Calu3 (cell line): ENCODE results near the gene MYO10. TPM values are rescaled to one million over a fixed set of nuclear protein-coding genes. Genes with fewer than 3 reads are reported as not detected.

Experiments used
- BruUV-seq: library from RNA; stranded (reverse); fragments of 400-500 nt; replicated peaks from 2 replicates; lab custom pipeline; 2021; lab: Mats Ljungman, UMichigan
- CTCF ChIA-PET: fragments of 300-600 bp; sonication (Branson Sonifier 250); formaldehyde crosslinking; loops from one replicate; lab custom pipeline; 2022; ENCODE audit warnings: antibody characterized with exemption; lab: Charles Lee
- DNase-seq: peaks from one replicate; pipeline ENCODE4 v3.0.0; 2022
- H3K27ac Mint-ChIP-seq: one replicate; pipeline ENCODE4 v1.8.0; 2022; ENCODE audit warnings: mixed read lengths; ENCODE audit not compliant: unreplicated experiment
- H3K27me3 Mint-ChIP-seq: one replicate; pipeline ENCODE4 v1.8.0; 2022; ENCODE audit warnings: mixed read lengths; ENCODE audit not compliant: unreplicated experiment
- H3K36me3 Mint-ChIP-seq: one replicate; pipeline ENCODE4 v1.8.0; 2022; ENCODE audit warnings: mild to moderate bottlenecking, moderate library complexity, mixed read lengths; ENCODE audit not compliant: insufficient read depth, unreplicated experiment
- H3K4me1 Mint-ChIP-seq: one replicate; pipeline ENCODE4 v1.8.0; 2022; ENCODE audit warnings: mild to moderate bottlenecking, low read depth, mixed read lengths; ENCODE audit not compliant: unreplicated experiment
- H3K4me3 Mint-ChIP-seq: one replicate; pipeline ENCODE4 v1.8.0; 2022; ENCODE audit warnings: mild to moderate bottlenecking, low read depth, moderate library complexity, mixed read lengths; ENCODE audit not compliant: unreplicated experiment
- H3K9me3 Mint-ChIP-seq: one replicate; pipeline ENCODE4 v1.8.0; 2022; ENCODE audit warnings: low read depth, mixed read lengths; ENCODE audit not compliant: unreplicated experiment
- intact Hi-C: fragments of 100-400 bp; cut with micrococcal nuclease; formaldehyde crosslinking; loops from one replicate; pipeline ENCODE4 v1.10.0; 2022; ENCODE audit not compliant: unreplicated experiment
- total RNA-seq: library from RNA; stranded (reverse); gene quantifications from 2 replicates; pipeline ENCODE4 v1.2.3, GENCODE V29; 2022
- TF ChIP-seq, protein P1 (sequence below): fragments of 200-600 bp; IDR thresholded peaks from one replicate; pipeline ENCODE4 v1.8.0; 2022; ENCODE audit warnings: antibody characterized with exemption; ENCODE audit not compliant: unreplicated experiment

Gene MYO10
- total RNA-seq, 1 experiment from 2014 or later: 101 TPM

DNA sequence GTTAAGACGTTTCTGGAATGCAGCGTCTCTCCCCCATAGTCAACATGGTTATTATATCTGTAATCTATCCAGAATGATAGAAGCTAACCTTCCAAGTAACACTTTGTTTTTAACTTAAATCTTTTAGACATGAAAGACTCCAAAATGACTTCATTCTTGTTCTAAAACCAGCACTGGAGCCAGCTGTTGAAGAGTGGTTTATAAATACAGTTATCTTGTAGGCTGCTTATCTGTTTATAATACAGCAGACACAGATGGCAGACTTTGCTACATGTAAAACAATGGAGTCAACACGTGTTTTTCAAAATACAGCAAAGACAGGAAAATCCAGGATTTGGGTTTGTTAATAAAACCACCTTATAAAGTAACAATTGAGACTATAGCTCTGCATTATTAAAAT is 270.5 kb downstream of the MYO10 start:
- TF ChIP-seq, protein P1, sequence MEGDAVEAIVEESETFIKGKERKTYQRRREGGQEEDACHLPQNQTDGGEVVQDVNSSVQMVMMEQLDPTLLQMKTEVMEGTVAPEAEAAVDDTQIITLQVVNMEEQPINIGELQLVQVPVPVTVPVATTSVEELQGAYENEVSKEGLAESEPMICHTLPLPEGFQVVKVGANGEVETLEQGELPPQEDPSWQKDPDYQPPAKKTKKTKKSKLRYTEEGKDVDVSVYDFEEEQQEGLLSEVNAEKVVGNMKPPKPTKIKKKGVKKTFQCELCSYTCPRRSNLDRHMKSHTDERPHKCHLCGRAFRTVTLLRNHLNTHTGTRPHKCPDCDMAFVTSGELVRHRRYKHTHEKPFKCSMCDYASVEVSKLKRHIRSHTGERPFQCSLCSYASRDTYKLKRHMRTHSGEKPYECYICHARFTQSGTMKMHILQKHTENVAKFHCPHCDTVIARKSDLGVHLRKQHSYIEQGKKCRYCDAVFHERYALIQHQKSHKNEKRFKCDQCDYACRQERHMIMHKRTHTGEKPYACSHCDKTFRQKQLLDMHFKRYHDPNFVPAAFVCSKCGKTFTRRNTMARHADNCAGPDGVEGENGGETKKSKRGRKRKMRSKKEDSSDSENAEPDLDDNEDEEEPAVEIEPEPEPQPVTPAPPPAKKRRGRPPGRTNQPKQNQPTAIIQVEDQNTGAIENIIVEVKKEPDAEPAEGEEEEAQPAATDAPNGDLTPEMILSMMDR: no peak
- Mint-ChIP-seq H3K27ac (no peak overlapping the region), H3K4me3 (no peak overlapping the region), H3K36me3 (peaks cover 74% of the 10 kb centered on the region), H3K4me1 (no peaks in the 10 kb centered on the region), H3K27me3 (no peaks in the 10 kb centered on the region), H3K9me3 (no peaks in the 10 kb centered on the region)
- intact Hi-C loops: no loop called here
- BruUV-seq: TSS peak; percentile 47
- CTCF ChIA-PET: no interaction called here
- no peak for DNase-seq

DNA sequence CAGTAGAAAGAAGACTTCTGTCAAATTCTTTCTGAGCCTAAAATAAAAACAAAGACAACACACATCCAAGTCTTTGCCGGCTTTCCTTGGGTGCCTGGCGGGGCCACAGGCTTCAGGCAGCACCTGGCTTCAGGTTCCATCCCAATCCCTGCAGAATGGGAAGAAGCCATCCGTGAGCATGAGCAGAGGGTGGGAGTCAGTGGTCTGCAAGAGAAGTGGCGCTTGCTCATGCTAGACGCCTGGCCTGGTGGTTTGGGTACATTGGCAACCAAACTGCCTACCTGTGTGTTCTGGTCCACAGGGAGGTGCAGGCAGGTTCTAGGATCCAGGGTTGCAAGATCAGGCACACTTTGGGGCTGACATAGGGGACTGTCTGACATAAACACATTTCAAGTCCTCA is 271.7 kb downstream of the MYO10 start:
- H3K4me3 Mint-ChIP-seq: no peak overlapping the region
- no peak for DNase-seq
- CTCF ChIA-PET: no interaction called here
- peaks cover 68% of the 10 kb centered on the region for H3K36me3 Mint-ChIP-seq
- H3K27ac Mint-ChIP-seq: no peak overlapping the region
- no peaks in the 10 kb centered on the region for H3K27me3 Mint-ChIP-seq
- BruUV-seq: no TSS peak
- no peaks in the 10 kb centered on the region for H3K9me3 Mint-ChIP-seq
- no peaks in the 10 kb centered on the region for H3K4me1 Mint-ChIP-seq
- TF ChIP-seq, protein P1: no peak
- intact Hi-C loops: no loop called here

- peaks cover 64% of the 10 kb centered on the region for H3K36me3 Mint-ChIP-seq
- H3K9me3 Mint-ChIP-seq: no peaks in the 10 kb centered on the region
- intact Hi-C loops: no loop called here
- no peak for DNase-seq
- H3K4me1 Mint-ChIP-seq: no peaks in the 10 kb centered on the region
- CTCF ChIA-PET: no interaction called here
- no peaks in the 10 kb centered on the region for H3K27me3 Mint-ChIP-seq
- TF ChIP-seq, protein P1: no peak
- no peak overlapping the region for H3K4me3 Mint-ChIP-seq
- no TSS peak for BruUV-seq
- H3K27ac Mint-ChIP-seq: no peak overlapping the region
Measured at GRCh38 chr5:16663840-16664239, 272.2 kb downstream of the MYO10 start.

- Mint-ChIP-seq H3K27me3 (peaks cover 8% of the 10 kb centered on the region), H3K4me3 (no peak overlapping the region), H3K36me3 (peaks cover 43% of the 10 kb centered on the region), H3K27ac (no peak overlapping the region), H3K9me3 (no peaks in the 10 kb centered on the region), H3K4me1 (no peaks in the 10 kb centered on the region)
- no TSS peak for BruUV-seq
- DNase-seq: no peak
- CTCF ChIA-PET: interaction anchor here (0.6 kb wide), 1 partner anchor 40 kb away, joined by 3 read pairs; no protein-coding TSS in a partner anchor
- TF ChIP-seq, protein P1: no peak
- intact Hi-C loops: no loop called here
Measured at GRCh38 chr5:16661713-16662112, 274.4 kb downstream of the MYO10 start.
